Measurements from ENCODE around the gene TSPYL4. TPM values are rescaled to one million over a fixed set of nuclear protein-coding genes. Genes with fewer than 3 reads are reported as not detected.
A peak's percentile ranks its signal among the peaks of the same experiment; 100 is the strongest.

TSPYL4 gene
- polyA plus RNA-seq, 1 donor (not counting 4 experiments of a cell fraction or from before 2014, with no cell fraction given): 8.1 TPM

GRCh38 chr6:116280933-116281316 is 27.1 kb upstream of the TSPYL4 start:
- H3K9me1 ChIP-seq (ENCODE audit: control insufficient read depth, extremely low read depth, insufficient read depth, low read length): no peaks in the 10 kb centered on the region
- peaks cover 3% of the 10 kb centered on the region for H4K20me1 ChIP-seq (ENCODE audit: control insufficient read depth, extremely low read depth, insufficient read depth, low read length)
- no peaks in the 10 kb centered on the region for H3K27me3 ChIP-seq (ENCODE audit: control insufficient read depth, extremely low read depth, insufficient read depth, low read length)
- H2AFZ ChIP-seq (ENCODE audit: control insufficient read depth, low read length): peak overlapping the region; percentile 96
- peaks cover 15% of the 10 kb centered on the region for H3K4me1 ChIP-seq (ENCODE audit: control insufficient read depth, extremely low read depth, insufficient read depth, low read length)
- no peaks in the 10 kb centered on the region for H3K9me3 ChIP-seq (ENCODE audit: control insufficient read depth, low read depth, low read length)
- no peak for FAIRE-seq
- dilution Hi-C loops (cut with MboI; ENCODE audit: extremely low pct_ligation_motif_present, low sequenced_read_pairs): no loop called here
- H3K36me3 ChIP-seq (ENCODE audit: control insufficient read depth in 2 of 2, extremely low read depth in 1 of 2, insufficient read depth in 2 of 2, low read length in 2 of 2): peaks cover 3 to 7% of the 10 kb centered on the region in 2 experiments
- peak overlapping the region; percentile 97 for H3K27ac ChIP-seq (ENCODE audit: control insufficient read depth, insufficient read depth, low read length)
- no peak for DNase-seq (ENCODE audit: low read depth, low spot score)
- TF ChIP-seq CTCF (optimal IDR thresholded peaks at IDR 0.05 in 1 of 3, IDR thresholded peaks at IDR 0.05 in 1 of 3, conservative IDR thresholded peaks at IDR 0.05 in 1 of 3; ENCODE audit: extremely low read depth in 1 of 3, insufficient read depth in 2 of 3, low read length in 3 of 3): no peak
- no peak for TF ChIP-seq EZH2 (IDR thresholded peaks at IDR 0.05; ENCODE audit: low read length)
- peak overlapping the region in 1 of 3 experiments; percentile 91 for H3K4me3 ChIP-seq (ENCODE audit: control insufficient read depth in 2 of 3, extremely low read depth in 1 of 3, insufficient read depth in 2 of 3, low read depth in 1 of 3, low read length in 3 of 3)
- H3K9ac ChIP-seq (ENCODE audit: control insufficient read depth, extremely low read depth, insufficient read depth, low read length): no peak overlapping the region
- peaks cover 37% of the 10 kb centered on the region for H3K79me2 ChIP-seq (ENCODE audit: control insufficient read depth, insufficient read depth, low read length)
- peak overlapping the region; percentile 83 for H3K4me2 ChIP-seq (ENCODE audit: control insufficient read depth, extremely low read depth, insufficient read depth, low read depth, low read length)

GRCh38 chr6:116280161-116280932 is 26.5 kb upstream of the TSPYL4 start:
- H4K20me1 ChIP-seq (ENCODE audit: control insufficient read depth, extremely low read depth, insufficient read depth, low read length): peaks cover 3% of the 10 kb centered on the region
- H3K36me3 ChIP-seq (ENCODE audit: control insufficient read depth in 2 of 2, extremely low read depth in 1 of 2, insufficient read depth in 2 of 2, low read length in 2 of 2): peaks cover 3 to 7% of the 10 kb centered on the region in 2 experiments
- dilution Hi-C loops (cut with MboI; ENCODE audit: extremely low pct_ligation_motif_present, low sequenced_read_pairs): no loop called here
- H3K27me3 ChIP-seq (ENCODE audit: control insufficient read depth, extremely low read depth, insufficient read depth, low read length): no peaks in the 10 kb centered on the region
- DNase-seq (ENCODE audit: low read depth, low spot score): no peak
- no peaks in the 10 kb centered on the region for H3K9me1 ChIP-seq (ENCODE audit: control insufficient read depth, extremely low read depth, insufficient read depth, low read length)
- no peaks in the 10 kb centered on the region for H3K9me3 ChIP-seq (ENCODE audit: control insufficient read depth, low read depth, low read length)
- H3K4me1 ChIP-seq (ENCODE audit: control insufficient read depth, extremely low read depth, insufficient read depth, low read length): peaks cover 15% of the 10 kb centered on the region
- FAIRE-seq: no peak
- H3K79me2 ChIP-seq (ENCODE audit: control insufficient read depth, insufficient read depth, low read length): peaks cover 42% of the 10 kb centered on the region
- peak overlapping the region; percentile 91 to 96 (median 93) for H3K4me3 ChIP-seq (ENCODE audit: control insufficient read depth in 2 of 3, extremely low read depth in 1 of 3, insufficient read depth in 2 of 3, low read depth in 1 of 3, low read length in 3 of 3)
- peak overlapping the region; percentile 97 for H3K27ac ChIP-seq (ENCODE audit: control insufficient read depth, insufficient read depth, low read length)
- H3K9ac ChIP-seq (ENCODE audit: control insufficient read depth, extremely low read depth, insufficient read depth, low read length): peak overlapping the region; percentile 98
- H2AFZ ChIP-seq (ENCODE audit: control insufficient read depth, low read length): peak overlapping the region; percentile 96
- H3K4me2 ChIP-seq (ENCODE audit: control insufficient read depth, extremely low read depth, insufficient read depth, low read depth, low read length): peak overlapping the region; percentile 83
- no peak for TF ChIP-seq CTCF (optimal IDR thresholded peaks at IDR 0.05 in 1 of 3, IDR thresholded peaks at IDR 0.05 in 1 of 3, conservative IDR thresholded peaks at IDR 0.05 in 1 of 3; ENCODE audit: extremely low read depth in 1 of 3, insufficient read depth in 2 of 3, low read length in 3 of 3)
- no peak for TF ChIP-seq EZH2 (IDR thresholded peaks at IDR 0.05; ENCODE audit: low read length)
